Activated T-helper 17 cell treated with anti-CD3 and anti-CD28 coated beads, Interleukin-2, amount 50 U/mL, for 72 hours (primary cell): ENCODE data around the gene CCNJ. TPM values are rescaled to one million over a fixed set of nuclear protein-coding genes. Genes with fewer than 3 reads are reported as not detected.
"Not testable (repeated sequence)": the region's sequence is repeated elsewhere in the genome, so short reads cannot be mapped to it uniquely, and the experiment has no call there.

Source experiments
- ATAC-seq: fragments of 150-1000 bp; cut with Tn5 transposase; replicated peaks from 2 replicates; pipeline ENCODE4 v1.10.0; 2021; ENCODE audit warnings: mild to moderate bottlenecking, moderate library complexity
- H3K27ac Mint-ChIP-seq: one replicate; pipeline ENCODE4 v1.8.0; 2022; ENCODE audit warnings: mixed read lengths
- H3K27me3 Mint-ChIP-seq: one replicate; pipeline ENCODE4 v1.8.0; 2022; ENCODE audit warnings: mixed read lengths
- H3K36me3 Mint-ChIP-seq: one replicate; pipeline ENCODE4 v1.8.0; 2022; ENCODE audit warnings: low read depth, mild to moderate bottlenecking, mixed read lengths
- H3K4me1 Mint-ChIP-seq: one replicate; pipeline ENCODE4 v1.8.0; 2022; ENCODE audit warnings: mixed read lengths
- H3K4me3 Mint-ChIP-seq: one replicate; pipeline ENCODE4 v1.8.0; 2022; ENCODE audit warnings: mild to moderate bottlenecking, mixed read lengths
- H3K9me3 Mint-ChIP-seq: one replicate; pipeline ENCODE4 v1.8.0; 2022; ENCODE audit warnings: mixed read lengths
- total RNA-seq, 2 donors: library from RNA; stranded (reverse); gene quantifications; one replicate each; pipeline ENCODE4 v1.2.3, GENCODE V29; 2022

The CCNJ gene
- total RNA-seq, 2 donors from 2014 or later: 3.7 to 7.9 TPM

- Mint-ChIP-seq H3K27ac (peak overlapping the region; percentile 86), H3K36me3 (peaks cover 42% of the 10 kb centered on the region)
These were observed 721 bp downstream of the CCNJ start for GRCh38 chr10:96043893-96044715.

GRCh38 chr10:96044736-96045135 lies 1.4 kb downstream of the CCNJ start:
- no peak for ATAC-seq
- Mint-ChIP-seq H3K4me1 (peaks cover 32% of the 10 kb centered on the region), H3K27me3 (no peaks in the 10 kb centered on the region), H3K36me3 (peaks cover 48% of the 10 kb centered on the region), H3K9me3 (no peaks in the 10 kb centered on the region), H3K4me3 (peak overlapping the region; percentile 85), H3K27ac (peak overlapping the region; percentile 86)

More at GRCh38 chr10:96043893-96044715, 721 bp downstream of the CCNJ start:
- H3K4me3 Mint-ChIP-seq: peak overlapping the region; percentile 85
- ATAC-seq: peak; percentile 54
- H3K9me3 Mint-ChIP-seq: no peaks in the 10 kb centered on the region
- no peaks in the 10 kb centered on the region for H3K27me3 Mint-ChIP-seq
- peaks cover 28% of the 10 kb centered on the region for H3K4me1 Mint-ChIP-seq

GRCh38 chr10:96046546-96046945 lies 3.2 kb downstream of the CCNJ start:
- Mint-ChIP-seq H3K36me3 (peaks cover 67% of the 10 kb centered on the region), H3K4me1 (peaks cover 32% of the 10 kb centered on the region), H3K4me3 (no peak overlapping the region)

GRCh38 chr10:96047004-96047649 lies 3.7 kb downstream of the CCNJ start:
- Mint-ChIP-seq H3K4me1 (peaks cover 37% of the 10 kb centered on the region), H3K9me3 (no peaks in the 10 kb centered on the region), H3K27me3 (no peaks in the 10 kb centered on the region), H3K27ac (no peak overlapping the region), H3K36me3 (peaks cover 72% of the 10 kb centered on the region), H3K4me3 (no peak overlapping the region)
- no peak for ATAC-seq

More at GRCh38 chr10:96046546-96046945, 3.2 kb downstream of the CCNJ start:
- ATAC-seq: no peak
- peak overlapping the region; percentile 8 for H3K27ac Mint-ChIP-seq
- no peaks in the 10 kb centered on the region for H3K27me3 Mint-ChIP-seq
- H3K9me3 Mint-ChIP-seq: no peaks in the 10 kb centered on the region

- not testable (repeated sequence) for H3K27me3 Mint-ChIP-seq, H3K27ac Mint-ChIP-seq, H3K9me3 Mint-ChIP-seq, H3K4me3 Mint-ChIP-seq, ATAC-seq
- Mint-ChIP-seq H3K36me3 (peaks cover 80% of the 10 kb centered on the region), H3K4me1 (peaks cover 44% of the 10 kb centered on the region)
These were observed 4.5 kb downstream of the CCNJ start for GRCh38 chr10:96047925-96048324.

GRCh38 chr10:96049340-96049739 lies 6.0 kb downstream of the CCNJ start:
- no peaks in the 10 kb centered on the region for H3K9me3 Mint-ChIP-seq
- H3K27me3 Mint-ChIP-seq: no peaks in the 10 kb centered on the region
- no peak for ATAC-seq
- H3K4me1 Mint-ChIP-seq: peaks cover 47% of the 10 kb centered on the region
- no peak overlapping the region for H3K4me3 Mint-ChIP-seq
- peaks cover 84% of the 10 kb centered on the region for H3K36me3 Mint-ChIP-seq
- no peak overlapping the region for H3K27ac Mint-ChIP-seq

GRCh38 chr10:96053985-96054384 lies 10.6 kb downstream of the CCNJ start:
- H3K27me3 Mint-ChIP-seq: no peaks in the 10 kb centered on the region
- H3K4me3 Mint-ChIP-seq: no peak overlapping the region
- no peak for ATAC-seq
- H3K4me1 Mint-ChIP-seq: peaks cover 26% of the 10 kb centered on the region
- H3K36me3 Mint-ChIP-seq: peaks cover 84% of the 10 kb centered on the region
- no peak overlapping the region for H3K27ac Mint-ChIP-seq
- H3K9me3 Mint-ChIP-seq: no peaks in the 10 kb centered on the region

DNA sequence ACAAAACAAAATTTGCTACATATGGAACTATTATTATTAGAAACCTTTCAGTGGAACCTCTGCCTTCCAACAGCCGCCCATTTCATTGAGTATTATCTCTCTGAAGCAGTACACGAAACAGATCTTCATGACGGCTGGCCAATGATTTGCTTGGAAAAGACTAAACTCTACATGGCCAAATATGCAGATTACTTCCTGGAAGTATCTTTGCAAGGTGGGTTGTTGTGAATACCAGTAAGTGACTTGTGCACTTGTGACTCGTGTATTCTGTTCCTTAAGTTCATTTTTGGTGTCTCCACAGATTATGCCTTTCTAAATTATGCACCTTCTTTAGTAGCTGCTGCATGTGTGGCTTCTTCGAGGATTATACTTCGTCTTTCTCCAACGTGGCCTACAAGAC lies 13.4 kb downstream of the CCNJ start:
- H3K4me3 Mint-ChIP-seq: no peak overlapping the region
- H3K4me1 Mint-ChIP-seq: peaks cover 19% of the 10 kb centered on the region
- no peaks in the 10 kb centered on the region for H3K27me3 Mint-ChIP-seq
- H3K9me3 Mint-ChIP-seq: no peaks in the 10 kb centered on the region
- no peak for ATAC-seq
- peaks cover 80% of the 10 kb centered on the region for H3K36me3 Mint-ChIP-seq
- H3K27ac Mint-ChIP-seq: peak overlapping the region; percentile 70

DNA sequence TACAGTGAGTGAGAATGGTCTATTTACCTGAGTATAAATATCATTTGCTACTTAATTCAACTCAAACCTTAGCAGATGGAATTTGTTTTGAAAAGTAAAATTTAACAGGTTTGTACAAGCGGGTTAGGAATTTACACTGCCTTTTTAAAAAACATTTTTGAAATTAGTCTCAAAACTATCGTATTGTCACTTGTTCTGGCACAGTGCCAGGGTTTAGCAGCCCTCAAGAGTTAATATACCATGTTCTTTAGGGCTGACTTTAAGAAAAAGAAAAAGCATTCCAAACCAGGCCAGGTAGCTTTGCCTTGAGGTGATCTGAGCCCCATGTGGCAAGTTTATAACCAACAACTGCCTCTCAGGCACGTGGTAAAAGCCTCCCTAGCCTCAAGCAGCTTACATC lies 17.8 kb downstream of the CCNJ start:
- peaks cover 25% of the 10 kb centered on the region for H3K4me1 Mint-ChIP-seq
- no peak for ATAC-seq
- no peaks in the 10 kb centered on the region for H3K9me3 Mint-ChIP-seq
- H3K4me3 Mint-ChIP-seq: no peak overlapping the region
- no peaks in the 10 kb centered on the region for H3K27me3 Mint-ChIP-seq
- peaks cover 67% of the 10 kb centered on the region for H3K36me3 Mint-ChIP-seq
- H3K27ac Mint-ChIP-seq: no peak overlapping the region

- Mint-ChIP-seq H3K4me1 (peaks cover 9% of the 10 kb centered on the region), H3K36me3 (no peaks in the 10 kb centered on the region), H3K27ac (peak overlapping the region; percentile 66), H3K27me3 (no peaks in the 10 kb centered on the region), H3K9me3 (no peaks in the 10 kb centered on the region), H3K4me3 (peak overlapping the region; percentile 31)
- no peak for ATAC-seq
These were observed 29.3 kb downstream of the CCNJ start for GRCh38 chr10:96072674-96073073.

DNA sequence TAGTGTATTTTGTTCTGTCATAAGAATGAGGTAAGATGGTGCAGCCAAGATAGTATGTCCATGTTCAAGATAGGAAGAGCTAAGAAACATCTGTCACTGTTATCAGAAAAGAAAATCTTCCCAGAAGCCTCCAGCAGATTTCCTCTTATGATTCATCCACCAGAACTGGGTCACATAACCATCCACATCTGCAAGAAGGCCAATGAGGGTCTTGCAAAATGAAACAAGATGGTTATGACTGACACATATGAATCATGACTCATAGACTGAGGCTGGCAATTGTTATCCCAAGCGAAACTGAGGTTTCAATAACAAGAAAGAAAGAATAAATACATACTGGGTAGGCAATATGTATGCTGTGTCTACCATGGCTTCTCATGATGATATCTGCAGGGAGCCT lies 30.3 kb downstream of the CCNJ start:
- peak overlapping the region; percentile 66 for H3K27ac Mint-ChIP-seq
- H3K4me3 Mint-ChIP-seq: peak overlapping the region; percentile 31
- H3K27me3 Mint-ChIP-seq: no peaks in the 10 kb centered on the region
- H3K36me3 Mint-ChIP-seq: no peaks in the 10 kb centered on the region
- H3K4me1 Mint-ChIP-seq: peaks cover 9% of the 10 kb centered on the region
- ATAC-seq: peak; percentile 94
- H3K9me3 Mint-ChIP-seq: no peaks in the 10 kb centered on the region

GRCh38 chr10:96074776-96075175 lies 31.4 kb downstream of the CCNJ start:
- Mint-ChIP-seq H3K9me3 (no peaks in the 10 kb centered on the region), H3K27ac (no peak overlapping the region)

DNA sequence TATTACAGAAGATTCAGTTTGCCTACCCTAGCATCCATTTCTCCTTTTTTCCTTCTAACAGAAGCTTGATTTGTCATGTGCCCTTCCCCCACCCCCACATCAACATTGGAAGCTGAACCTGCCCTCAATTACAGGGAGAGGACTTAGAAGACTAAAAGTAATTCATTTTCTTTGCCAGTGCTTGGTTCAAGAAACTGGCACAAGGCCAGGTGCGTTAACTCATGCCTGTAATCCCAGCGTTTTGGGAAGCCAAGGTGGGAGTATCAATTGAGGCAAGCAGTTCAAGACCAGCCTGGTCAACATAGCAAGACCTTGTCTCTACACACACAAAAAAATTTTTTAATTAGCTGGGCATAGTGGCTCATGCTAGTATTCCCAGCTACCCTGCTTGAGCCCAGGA lies 32.6 kb downstream of the CCNJ start:
- Mint-ChIP-seq H3K36me3 (peaks cover 7% of the 10 kb centered on the region), H3K4me3 (no peak overlapping the region), H3K27me3 (no peaks in the 10 kb centered on the region), H3K27ac (no peak overlapping the region), H3K4me1 (peaks cover 9% of the 10 kb centered on the region), H3K9me3 (no peaks in the 10 kb centered on the region)
- ATAC-seq: no peak

More at GRCh38 chr10:96074776-96075175, 31.4 kb downstream of the CCNJ start:
- ATAC-seq: no peak
- Mint-ChIP-seq H3K4me1 (peaks cover 9% of the 10 kb centered on the region), H3K36me3 (no peaks in the 10 kb centered on the region), H3K4me3 (no peak overlapping the region), H3K27me3 (no peaks in the 10 kb centered on the region)

DNA sequence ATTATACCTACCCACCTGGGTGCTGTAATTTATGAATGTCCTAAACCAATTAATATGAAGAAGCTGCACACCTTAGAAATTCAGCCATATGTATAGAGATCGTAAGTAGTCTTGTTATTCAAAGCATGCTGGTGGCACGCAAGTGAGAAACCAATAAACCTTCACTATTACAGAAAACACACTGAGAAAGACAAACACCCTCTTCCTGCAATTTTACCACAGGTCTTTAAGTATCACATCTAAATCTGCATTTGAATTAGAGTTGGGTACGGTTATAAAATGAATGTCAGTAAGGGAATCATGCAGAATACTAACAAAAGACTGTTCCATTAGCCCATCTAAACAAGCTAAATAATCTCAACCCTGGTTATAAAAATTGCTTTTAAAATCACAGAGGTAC lies 33.8 kb downstream of the CCNJ start:
- no peak for ATAC-seq
- Mint-ChIP-seq H3K27ac (no peak overlapping the region), H3K4me3 (no peak overlapping the region), H3K4me1 (peaks cover 9% of the 10 kb centered on the region), H3K9me3 (no peaks in the 10 kb centered on the region), H3K36me3 (peaks cover 10% of the 10 kb centered on the region), H3K27me3 (no peaks in the 10 kb centered on the region)

GRCh38 chr10:96082153-96082552 lies 38.8 kb downstream of the CCNJ start:
- peaks cover 10% of the 10 kb centered on the region for H3K36me3 Mint-ChIP-seq
- ATAC-seq: peak; percentile 49

More at GRCh38 chr10:96082153-96082552, 38.8 kb downstream of the CCNJ start:
- H3K27ac Mint-ChIP-seq: no peak overlapping the region
- no peak overlapping the region for H3K4me3 Mint-ChIP-seq
- H3K9me3 Mint-ChIP-seq: no peaks in the 10 kb centered on the region
- no peaks in the 10 kb centered on the region for H3K27me3 Mint-ChIP-seq
- no peaks in the 10 kb centered on the region for H3K4me1 Mint-ChIP-seq
